GM23248 (cell line): Measurements from ENCODE around the gene DDN.

Experiments used
- EZH2 ChIP-seq: fragments of 200-600 bp; sonication (generic); IDR thresholded peaks from 2 replicates; pipeline ENCODE4 v1.6.1; 2018; ENCODE audit warnings: antibody characterized with exemption, mild to moderate bottlenecking; ENCODE audit not compliant: insufficient read depth, poor library complexity, severe bottlenecking
- EZH2phosphoT487 ChIP-seq: fragments of 200-600 bp; sonication (generic); IDR thresholded peaks from 2 replicates; pipeline ENCODE4 v1.6.1; 2018; ENCODE audit warnings: antibody characterized with exemption, moderate library complexity, mild to moderate bottlenecking, low read depth; ENCODE audit not compliant: insufficient read depth

GRCh38 chr12:48986720-48987291 lies 12.4 kb downstream of the DDN start:
- TF ChIP-seq EZH2 (no peak), EZH2phosphoT487 (no peak)
